ENCODE data around the gene TCF23.

DNA sequence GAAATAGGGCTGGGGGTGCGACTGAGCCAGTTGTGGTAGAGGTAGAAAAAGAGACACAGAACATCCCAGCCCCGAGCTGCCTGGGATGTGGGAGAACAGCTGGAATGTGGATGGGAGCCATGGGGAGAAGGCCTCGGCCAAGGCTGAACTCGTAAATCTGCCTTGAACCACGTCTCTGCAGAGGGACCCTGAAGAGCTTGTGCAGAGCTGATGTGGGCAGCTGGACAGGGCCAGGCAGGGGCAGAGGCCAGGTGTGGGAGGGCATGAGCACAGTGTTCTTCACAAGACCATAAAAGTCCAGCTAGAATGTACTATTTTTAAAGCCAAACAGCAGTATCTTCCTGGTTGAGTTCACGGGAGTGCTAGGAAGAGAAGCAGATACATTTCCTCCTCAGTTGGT lies 5.7 kb downstream of the TCF23 start:
- TF ChIP-seq CTCF (IDR thresholded peaks at IDR 0.05) (no peak), POLR2A (IDR thresholded peaks at IDR 0.05) (no peak)

Measured in lower leg skin (tissue), 3 donors.